Measurements from ENCODE around the gene OGT. TPM values are rescaled to one million over a fixed set of nuclear protein-coding genes. Genes with fewer than 3 reads are reported as not detected.

Gene OGT
- polyA plus RNA-seq, 1 of the 3 experiments (the other 2 are of a cell fraction), result 77.0 TPM

DNA sequence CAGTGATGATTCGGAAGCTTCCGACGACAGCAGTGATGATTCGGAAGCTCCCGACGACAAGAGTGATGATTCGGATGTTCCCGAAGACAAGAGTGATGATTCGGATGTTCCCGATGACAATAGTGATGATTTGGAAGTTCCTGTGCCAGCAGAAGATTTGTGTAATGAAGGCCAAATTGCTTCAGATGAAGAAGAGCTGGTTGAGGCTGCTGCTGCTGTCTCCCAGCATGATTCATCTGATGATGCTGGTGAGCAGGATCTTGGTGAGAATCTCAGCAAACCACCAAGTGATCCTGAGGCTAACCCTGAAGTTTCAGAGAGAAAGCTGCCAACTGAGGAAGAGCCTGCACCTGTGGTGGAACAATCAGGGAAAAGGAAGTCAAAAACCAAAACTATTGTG, 71.2 kb downstream of the OGT start:
- WGBS (ENCODE audit: low lambda C conversion rate), result 81% methylated on average over 10 of the region's 10 CpGs
- POLR2A ChIA-PET, result no interaction called here

DNA sequence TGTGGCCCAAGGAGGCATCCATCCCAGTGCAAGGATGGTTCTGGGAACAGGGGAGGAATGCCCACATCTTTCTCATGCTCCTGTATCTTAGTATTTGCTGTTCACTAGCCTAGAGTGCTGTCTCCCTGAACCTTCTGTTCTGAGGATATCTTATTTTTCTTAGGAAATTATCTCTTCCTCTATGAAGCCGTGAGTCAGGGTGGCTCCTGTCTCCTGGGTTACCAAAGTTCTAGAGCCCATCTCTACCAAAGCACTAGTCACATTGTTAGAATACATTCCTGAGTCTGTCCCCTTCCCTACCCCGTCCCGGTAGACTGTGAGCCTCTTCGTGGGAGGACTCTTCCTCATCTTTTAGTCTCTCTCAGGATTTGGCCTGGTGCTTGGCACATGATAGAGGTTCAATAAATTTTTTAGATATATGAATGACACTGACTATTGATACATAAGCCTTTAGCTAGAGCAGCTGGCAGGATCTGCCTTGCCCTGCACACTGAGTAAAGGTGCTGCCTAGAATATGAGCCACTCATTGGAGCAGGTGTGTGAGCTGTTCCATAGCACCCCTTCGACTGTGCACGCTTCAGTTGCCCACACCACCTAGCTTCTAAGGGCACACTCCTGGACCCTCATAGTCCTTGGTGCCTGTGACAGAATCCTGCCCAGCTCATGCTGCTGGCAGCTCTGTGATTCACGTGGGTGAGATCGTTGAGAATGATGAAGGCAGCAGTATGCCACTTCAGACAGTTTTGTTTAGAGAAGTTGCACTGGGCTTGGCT, 72.1 kb downstream of the OGT start:
- H3K4me2 ChIP-seq, result no peak overlapping the region
- peaks cover 6% of the 10 kb centered on the region; the same call in 1 of the 2 replicates for H3K27me3 ChIP-seq (ENCODE audit: insufficient read depth)
- H2AFZ ChIP-seq (ENCODE audit: low read depth), result no peak overlapping the region
- DNase-seq, result no peak
- 50% methylated on average over 7 of the region's 8 CpGs for WGBS (ENCODE audit: low lambda C conversion rate)
- TF ChIP-seq TAF1 (IDR thresholded peaks at IDR 0.05; ENCODE audit: borderline replicate concordance, low read depth, low read length) (no peak), MXI1 (IDR thresholded peaks at IDR 0.05; ENCODE audit: low read depth, low read length) (no peak), FOSL2 (IDR thresholded peaks at IDR 0.05; ENCODE audit: borderline replicate concordance, low read depth) (no peak), EZH2phosphoT487 (IDR thresholded peaks at IDR 0.05; ENCODE audit: borderline replicate concordance, low read depth) (no peak), SMC3 (IDR thresholded peaks at IDR 0.05; ENCODE audit: low read depth, low read length) (no peak), POLR2AphosphoS5 (IDR thresholded peaks at IDR 0.05; ENCODE audit: low read depth, low read length) (no peak)
- TF ChIP-seq, protein P1, sequence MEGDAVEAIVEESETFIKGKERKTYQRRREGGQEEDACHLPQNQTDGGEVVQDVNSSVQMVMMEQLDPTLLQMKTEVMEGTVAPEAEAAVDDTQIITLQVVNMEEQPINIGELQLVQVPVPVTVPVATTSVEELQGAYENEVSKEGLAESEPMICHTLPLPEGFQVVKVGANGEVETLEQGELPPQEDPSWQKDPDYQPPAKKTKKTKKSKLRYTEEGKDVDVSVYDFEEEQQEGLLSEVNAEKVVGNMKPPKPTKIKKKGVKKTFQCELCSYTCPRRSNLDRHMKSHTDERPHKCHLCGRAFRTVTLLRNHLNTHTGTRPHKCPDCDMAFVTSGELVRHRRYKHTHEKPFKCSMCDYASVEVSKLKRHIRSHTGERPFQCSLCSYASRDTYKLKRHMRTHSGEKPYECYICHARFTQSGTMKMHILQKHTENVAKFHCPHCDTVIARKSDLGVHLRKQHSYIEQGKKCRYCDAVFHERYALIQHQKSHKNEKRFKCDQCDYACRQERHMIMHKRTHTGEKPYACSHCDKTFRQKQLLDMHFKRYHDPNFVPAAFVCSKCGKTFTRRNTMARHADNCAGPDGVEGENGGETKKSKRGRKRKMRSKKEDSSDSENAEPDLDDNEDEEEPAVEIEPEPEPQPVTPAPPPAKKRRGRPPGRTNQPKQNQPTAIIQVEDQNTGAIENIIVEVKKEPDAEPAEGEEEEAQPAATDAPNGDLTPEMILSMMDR (IDR thresholded peaks at IDR 0.05), result no peak
- TF ChIP-seq, protein P2, sequence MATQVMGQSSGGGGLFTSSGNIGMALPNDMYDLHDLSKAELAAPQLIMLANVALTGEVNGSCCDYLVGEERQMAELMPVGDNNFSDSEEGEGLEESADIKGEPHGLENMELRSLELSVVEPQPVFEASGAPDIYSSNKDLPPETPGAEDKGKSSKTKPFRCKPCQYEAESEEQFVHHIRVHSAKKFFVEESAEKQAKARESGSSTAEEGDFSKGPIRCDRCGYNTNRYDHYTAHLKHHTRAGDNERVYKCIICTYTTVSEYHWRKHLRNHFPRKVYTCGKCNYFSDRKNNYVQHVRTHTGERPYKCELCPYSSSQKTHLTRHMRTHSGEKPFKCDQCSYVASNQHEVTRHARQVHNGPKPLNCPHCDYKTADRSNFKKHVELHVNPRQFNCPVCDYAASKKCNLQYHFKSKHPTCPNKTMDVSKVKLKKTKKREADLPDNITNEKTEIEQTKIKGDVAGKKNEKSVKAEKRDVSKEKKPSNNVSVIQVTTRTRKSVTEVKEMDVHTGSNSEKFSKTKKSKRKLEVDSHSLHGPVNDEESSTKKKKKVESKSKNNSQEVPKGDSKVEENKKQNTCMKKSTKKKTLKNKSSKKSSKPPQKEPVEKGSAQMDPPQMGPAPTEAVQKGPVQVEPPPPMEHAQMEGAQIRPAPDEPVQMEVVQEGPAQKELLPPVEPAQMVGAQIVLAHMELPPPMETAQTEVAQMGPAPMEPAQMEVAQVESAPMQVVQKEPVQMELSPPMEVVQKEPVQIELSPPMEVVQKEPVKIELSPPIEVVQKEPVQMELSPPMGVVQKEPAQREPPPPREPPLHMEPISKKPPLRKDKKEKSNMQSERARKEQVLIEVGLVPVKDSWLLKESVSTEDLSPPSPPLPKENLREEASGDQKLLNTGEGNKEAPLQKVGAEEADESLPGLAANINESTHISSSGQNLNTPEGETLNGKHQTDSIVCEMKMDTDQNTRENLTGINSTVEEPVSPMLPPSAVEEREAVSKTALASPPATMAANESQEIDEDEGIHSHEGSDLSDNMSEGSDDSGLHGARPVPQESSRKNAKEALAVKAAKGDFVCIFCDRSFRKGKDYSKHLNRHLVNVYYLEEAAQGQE (IDR thresholded peaks at IDR 0.05; ENCODE audit: low read depth, low read length), result no peak
- H4K20me1 ChIP-seq (ENCODE audit: insufficient read depth), result no peaks in the 10 kb centered on the region
- no peak overlapping the region for H3K9ac ChIP-seq
- no peaks in the 10 kb centered on the region for H3F3A ChIP-seq (replicated peaks; ENCODE audit: insufficient read depth)
- ChIA-PET POLR2A (no interaction called here), CTCF (no interaction called here)
- H3K9me2 ChIP-seq, result no peaks in the 10 kb centered on the region
- no peaks in the 10 kb centered on the region; the same call in 1 of the 2 replicates for H3K9me3 ChIP-seq
- no peak overlapping the region for H3K27ac ChIP-seq (ENCODE audit: low read depth in 2 of 2, low read length in 1 of 2)
- no peak overlapping the region for H3K4me3 ChIP-seq (ENCODE audit: low read depth in 2 of 2, low read length in 1 of 2)
- H3K4me1 ChIP-seq (ENCODE audit: control insufficient read depth in 1 of 2, insufficient read depth in 2 of 2, low read depth in 1 of 2, low read length in 1 of 2), result no peaks in the 10 kb centered on the region
- no peaks in the 10 kb centered on the region for H3K79me2 ChIP-seq (ENCODE audit: insufficient read depth)
- peaks cover 23 to 27% of the 10 kb centered on the region in 2 experiments for H3K36me3 ChIP-seq (replicated peaks in 1 of 2; ENCODE audit: control insufficient read depth in 1 of 2, insufficient read depth in 2 of 2, low read length in 1 of 2)

More for the DNA sequence above, 71.2 kb downstream of the OGT start:
- CTCF ChIA-PET, result no interaction called here
- Histone ChIP-seq H3F3A (replicated peaks; ENCODE audit: insufficient read depth) (no peaks in the 10 kb centered on the region), H3K36me3 (replicated peaks in 1 of 2; ENCODE audit: control insufficient read depth in 1 of 2, insufficient read depth in 2 of 2, low read length in 1 of 2) (peaks cover 23 to 25% of the 10 kb centered on the region in 2 experiments), H3K79me2 (ENCODE audit: insufficient read depth) (no peaks in the 10 kb centered on the region), H3K4me3 (ENCODE audit: low read depth in 2 of 2, low read length in 1 of 2) (no peak overlapping the region), H3K4me2 (no peak overlapping the region), H3K9me3 (no peaks in the 10 kb centered on the region; the same call in 1 of the 2 replicates), H3K27me3 (ENCODE audit: insufficient read depth) (peaks cover 6% of the 10 kb centered on the region; the same call in 1 of the 2 replicates), H3K4me1 (ENCODE audit: control insufficient read depth in 1 of 2, insufficient read depth in 2 of 2, low read depth in 1 of 2, low read length in 1 of 2) (no peaks in the 10 kb centered on the region), H2AFZ (ENCODE audit: low read depth) (no peak overlapping the region), H3K27ac (ENCODE audit: low read depth in 2 of 2, low read length in 1 of 2) (no peak overlapping the region), H3K9ac (no peak overlapping the region), H3K9me2 (no peaks in the 10 kb centered on the region), H4K20me1 (ENCODE audit: insufficient read depth) (no peaks in the 10 kb centered on the region)
- no peak for DNase-seq
- TF ChIP-seq, protein P3, sequence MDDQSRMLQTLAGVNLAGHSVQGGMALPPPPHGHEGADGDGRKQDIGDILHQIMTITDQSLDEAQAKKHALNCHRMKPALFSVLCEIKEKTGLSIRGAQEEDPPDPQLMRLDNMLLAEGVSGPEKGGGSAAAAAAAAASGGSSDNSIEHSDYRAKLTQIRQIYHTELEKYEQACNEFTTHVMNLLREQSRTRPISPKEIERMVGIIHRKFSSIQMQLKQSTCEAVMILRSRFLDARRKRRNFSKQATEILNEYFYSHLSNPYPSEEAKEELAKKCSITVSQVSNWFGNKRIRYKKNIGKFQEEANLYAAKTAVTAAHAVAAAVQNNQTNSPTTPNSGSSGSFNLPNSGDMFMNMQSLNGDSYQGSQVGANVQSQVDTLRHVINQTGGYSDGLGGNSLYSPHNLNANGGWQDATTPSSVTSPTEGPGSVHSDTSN (IDR thresholded peaks at IDR 0.05), result no peak
- TF ChIP-seq MEF2A (IDR thresholded peaks at IDR 0.05; ENCODE audit: borderline replicate concordance, low read depth), result no peak
- TF ChIP-seq GATA2 (CRISPR knock-in tag; IDR thresholded peaks at IDR 0.05), result no peak
- no peak for TF ChIP-seq CHD2 (IDR thresholded peaks at IDR 0.05; ENCODE audit: low read length, partially characterized antibody)
- TF ChIP-seq RXRA (IDR thresholded peaks at IDR 0.05; ENCODE audit: borderline replicate concordance, low read depth), result no peak
- TF ChIP-seq MXI1 (IDR thresholded peaks at IDR 0.05; ENCODE audit: low read depth, low read length), result no peak
- TF ChIP-seq ELF1 (IDR thresholded peaks at IDR 0.05), result no peak
- no peak for TF ChIP-seq FOXJ3 (CRISPR knock-in tag; IDR thresholded peaks at IDR 0.05)
